Mammary epithelial cell (primary cell): ENCODE measurements around the gene MRPL42.

Experiments used
- EZH2 ChIP-seq: IDR thresholded peaks from 2 replicates; pipeline ENCODE4 v1.6.1; 2012; ENCODE audit warnings: low read length, inconsistent platforms, borderline replicate concordance
- TF ChIP-seq, protein P1 (sequence below), 2 donors: IDR thresholded peaks in 1 of 2; conservative IDR thresholded peaks in 1 of 2; 2 replicates each; pipeline ENCODE4 v1.5.1; 2011 to 2012; ENCODE audit warnings: inconsistent platforms in 2 of 2, low read length in 2 of 2, mild to moderate bottlenecking in 2 of 2, control low read depth in 1 of 2, low read depth in 1 of 2; ENCODE audit not compliant: insufficient read depth in 1 of 2; ENCODE audit errors: extremely low read depth in 1 of 2

DNA sequence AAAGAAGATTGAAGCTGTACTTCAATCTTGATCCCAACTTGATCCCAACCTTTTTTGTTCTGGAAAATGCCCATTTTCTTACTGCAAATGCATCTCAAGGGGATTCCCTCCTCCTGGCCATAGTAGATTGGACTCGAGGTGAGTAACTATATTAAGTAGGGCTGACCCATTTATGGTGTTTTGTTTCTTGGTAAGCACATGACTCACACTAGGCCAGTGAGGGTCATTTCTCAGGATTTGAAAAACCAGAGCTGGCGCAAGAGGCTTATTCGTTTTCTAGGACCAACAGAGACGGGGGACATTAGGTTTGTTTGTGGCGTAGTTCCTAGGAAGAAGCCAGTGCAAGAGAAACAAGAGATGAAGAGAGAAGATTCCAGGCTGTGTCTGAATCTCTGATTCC, 51.4 kb downstream of the MRPL42 start:
- TF ChIP-seq, protein P1, sequence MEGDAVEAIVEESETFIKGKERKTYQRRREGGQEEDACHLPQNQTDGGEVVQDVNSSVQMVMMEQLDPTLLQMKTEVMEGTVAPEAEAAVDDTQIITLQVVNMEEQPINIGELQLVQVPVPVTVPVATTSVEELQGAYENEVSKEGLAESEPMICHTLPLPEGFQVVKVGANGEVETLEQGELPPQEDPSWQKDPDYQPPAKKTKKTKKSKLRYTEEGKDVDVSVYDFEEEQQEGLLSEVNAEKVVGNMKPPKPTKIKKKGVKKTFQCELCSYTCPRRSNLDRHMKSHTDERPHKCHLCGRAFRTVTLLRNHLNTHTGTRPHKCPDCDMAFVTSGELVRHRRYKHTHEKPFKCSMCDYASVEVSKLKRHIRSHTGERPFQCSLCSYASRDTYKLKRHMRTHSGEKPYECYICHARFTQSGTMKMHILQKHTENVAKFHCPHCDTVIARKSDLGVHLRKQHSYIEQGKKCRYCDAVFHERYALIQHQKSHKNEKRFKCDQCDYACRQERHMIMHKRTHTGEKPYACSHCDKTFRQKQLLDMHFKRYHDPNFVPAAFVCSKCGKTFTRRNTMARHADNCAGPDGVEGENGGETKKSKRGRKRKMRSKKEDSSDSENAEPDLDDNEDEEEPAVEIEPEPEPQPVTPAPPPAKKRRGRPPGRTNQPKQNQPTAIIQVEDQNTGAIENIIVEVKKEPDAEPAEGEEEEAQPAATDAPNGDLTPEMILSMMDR (conservative IDR thresholded peaks at IDR 0.05 in 1 of 2, IDR thresholded peaks at IDR 0.05 in 1 of 2; ENCODE audit: extremely low read depth in 1 of 2, insufficient read depth in 1 of 2, low read depth in 1 of 2, low read length in 2 of 2): no peak
- no peak for TF ChIP-seq EZH2
